ENCODE measurements around the gene TBX2. TPM values are rescaled to one million over a fixed set of nuclear protein-coding genes. Genes with fewer than 3 reads are reported as not detected.

TBX2 gene
- total and polyA plus RNA-seq, 2 of the 13 experiments (the other 11 are each of a cell fraction or from before 2014, with no cell fraction given) = 2.8 to 15.3 TPM

GRCh38 chr17:61454381-61455323 is 55.0 kb downstream of the TBX2 start (continued):
- TF ChIP-seq ZNF747 (CRISPR knock-in tag; IDR thresholded peaks at IDR 0.05; ENCODE audit: borderline replicate concordance) = no peak
- TF ChIP-seq KAT7 (CRISPR knock-in tag; IDR thresholded peaks at IDR 0.05; ENCODE audit: borderline replicate concordance) = no peak
- TF ChIP-seq ZNF407 (CRISPR knock-in tag; IDR thresholded peaks at IDR 0.05; ENCODE audit: not compliant biosample characterization) = no peak
- peak; percentile 88 for TF ChIP-seq SALL1 (CRISPR knock-in tag; IDR thresholded peaks at IDR 0.05)
- TF ChIP-seq ZBTB49 (CRISPR knock-in tag; IDR thresholded peaks at IDR 0.05; ENCODE audit: borderline replicate concordance) = no peak
- no peak for TF ChIP-seq NFRKB (IDR thresholded peaks at IDR 0.05)
- TF ChIP-seq ZBTB25 (CRISPR knock-in tag; IDR thresholded peaks at IDR 0.05) = no peak
- TF ChIP-seq ZBTB44 (CRISPR knock-in tag; IDR thresholded peaks at IDR 0.05) = no peak
- TF ChIP-seq FOXJ3 (CRISPR knock-in tag; IDR thresholded peaks at IDR 0.05; ENCODE audit: borderline replicate concordance) = peak; percentile 87; the same call in 1 of the 2 replicates
- peak; percentile 64; the same call in 1 of the 2 replicates for TF ChIP-seq ZNF607 (CRISPR knock-in tag; IDR thresholded peaks at IDR 0.05; ENCODE audit: borderline replicate concordance)
- TF ChIP-seq XRCC5 (optimal IDR thresholded peaks at IDR 0.05; ENCODE audit: low read length) = peak; percentile 91
- no peak for TF ChIP-seq SMARCC2 (IDR thresholded peaks at IDR 0.05)
- TF ChIP-seq NFKBIZ (CRISPR knock-in tag; IDR thresholded peaks at IDR 0.05) = no peak
- TF ChIP-seq SMYD3 (CRISPR knock-in tag; IDR thresholded peaks at IDR 0.05) = no peak
- no peak for TF ChIP-seq ZNF160 (CRISPR knock-in tag; IDR thresholded peaks at IDR 0.05)
- no peak for TF ChIP-seq HMGA1 (CRISPR knock-in tag; conservative IDR thresholded peaks at IDR 0.05)
